COLO668 (cell line): ENCODE data around the gene CNOT6.
A peak's percentile ranks its signal among the peaks of the same experiment; 100 is the strongest.
"Not testable (repeated sequence)": the region's sequence is repeated elsewhere in the genome, so short reads cannot be mapped to it uniquely, and the experiment has no call there.

Experiments used
- DNase-seq: peaks from one replicate; lab custom pipeline; 2025; ENCODE audit not compliant: unreplicated experiment; lab: John Stamatoyannopoulos, UW

Gene CNOT6

DNA sequence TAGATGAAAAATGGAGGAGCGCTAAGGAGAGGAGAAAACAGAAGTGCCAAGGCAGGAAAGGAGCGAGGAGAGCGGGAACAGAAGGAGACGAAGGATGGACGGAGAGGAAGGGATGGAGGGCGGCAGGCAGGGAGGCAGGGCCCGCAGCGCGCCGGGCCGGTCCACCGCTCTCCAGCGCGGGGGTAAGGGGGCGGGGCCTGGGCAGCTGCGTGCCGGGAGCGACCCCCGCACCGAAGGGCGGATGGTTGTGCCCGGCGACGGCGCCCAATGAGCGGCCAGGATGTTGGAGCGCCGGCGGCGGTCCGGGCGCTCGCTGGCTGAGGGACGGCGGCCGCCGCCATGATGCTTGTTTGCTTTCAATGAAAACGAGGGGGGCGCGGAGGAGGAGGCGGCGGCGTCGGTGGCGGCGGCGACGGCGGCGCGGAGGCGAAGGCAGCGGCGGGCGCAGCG lies at the start of gene CNOT6:
Gene CNOT6 (plus strand): TSS at position 320 of the 450 bp plus-strand sequence. CDS start 34,898 bp downstream, outside the sequence.
- DNase-seq, result peak; percentile 92

DNA sequence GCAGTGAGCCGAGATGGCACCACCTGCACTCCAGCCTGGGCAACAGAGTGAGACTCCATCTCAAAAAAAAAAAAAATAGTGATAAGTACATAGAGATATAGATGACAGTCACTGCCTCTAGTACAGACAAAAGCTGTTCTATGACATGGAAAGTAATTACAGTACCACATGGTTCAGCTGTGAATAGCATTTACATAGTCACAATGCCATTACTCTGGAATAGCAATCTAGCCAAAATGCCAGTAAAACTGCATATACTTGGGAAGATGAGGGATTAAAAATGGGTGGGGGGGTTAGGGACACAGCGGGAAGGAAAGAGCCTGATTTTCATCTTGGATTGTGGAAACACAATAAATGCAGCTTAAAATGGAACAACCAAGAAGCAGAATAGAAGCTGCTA lies 39.4 kb upstream of the CNOT6 start:
- no peak for DNase-seq

DNA sequence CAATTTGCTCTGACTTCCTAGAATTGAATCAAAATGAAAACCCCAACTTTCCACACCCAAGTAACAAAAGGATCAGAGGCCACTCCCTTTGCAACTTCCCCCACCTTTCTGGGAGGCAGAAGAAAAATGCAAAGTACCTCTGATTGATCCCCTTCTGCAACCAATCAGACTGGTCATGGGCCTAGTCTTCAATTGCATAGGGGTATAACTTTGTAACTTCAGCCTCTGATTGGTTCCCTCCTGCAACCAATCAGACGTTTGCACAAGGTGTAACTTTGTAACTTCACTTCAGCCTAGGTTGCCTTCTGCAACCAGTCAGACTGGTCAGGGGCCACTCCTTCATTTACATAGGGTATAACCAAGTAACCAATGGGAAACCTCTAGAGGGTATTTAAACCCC lies 38.3 kb upstream of the CNOT6 start:
- no peak for DNase-seq

DNA sequence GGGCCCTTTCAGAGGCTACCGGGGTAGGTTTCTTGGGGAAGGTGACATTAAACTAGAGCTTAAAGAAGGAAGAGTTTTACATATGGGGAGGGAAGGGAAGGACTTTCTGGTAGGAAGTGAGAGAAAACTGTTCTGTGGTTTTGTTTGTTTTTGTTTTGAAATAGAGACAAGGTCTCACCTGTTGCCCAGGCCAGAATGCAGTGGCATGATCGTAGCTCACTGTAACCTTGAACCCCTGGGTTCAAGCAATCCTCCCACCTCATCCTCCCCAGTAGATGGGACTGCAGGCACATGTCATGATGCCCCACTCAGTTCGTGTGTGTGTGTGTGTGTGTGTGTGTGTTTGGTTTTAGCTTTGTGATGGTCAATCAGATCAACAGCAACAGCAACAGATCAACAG lies 37.4 kb upstream of the CNOT6 start:
- DNase-seq, result no peak

DNA sequence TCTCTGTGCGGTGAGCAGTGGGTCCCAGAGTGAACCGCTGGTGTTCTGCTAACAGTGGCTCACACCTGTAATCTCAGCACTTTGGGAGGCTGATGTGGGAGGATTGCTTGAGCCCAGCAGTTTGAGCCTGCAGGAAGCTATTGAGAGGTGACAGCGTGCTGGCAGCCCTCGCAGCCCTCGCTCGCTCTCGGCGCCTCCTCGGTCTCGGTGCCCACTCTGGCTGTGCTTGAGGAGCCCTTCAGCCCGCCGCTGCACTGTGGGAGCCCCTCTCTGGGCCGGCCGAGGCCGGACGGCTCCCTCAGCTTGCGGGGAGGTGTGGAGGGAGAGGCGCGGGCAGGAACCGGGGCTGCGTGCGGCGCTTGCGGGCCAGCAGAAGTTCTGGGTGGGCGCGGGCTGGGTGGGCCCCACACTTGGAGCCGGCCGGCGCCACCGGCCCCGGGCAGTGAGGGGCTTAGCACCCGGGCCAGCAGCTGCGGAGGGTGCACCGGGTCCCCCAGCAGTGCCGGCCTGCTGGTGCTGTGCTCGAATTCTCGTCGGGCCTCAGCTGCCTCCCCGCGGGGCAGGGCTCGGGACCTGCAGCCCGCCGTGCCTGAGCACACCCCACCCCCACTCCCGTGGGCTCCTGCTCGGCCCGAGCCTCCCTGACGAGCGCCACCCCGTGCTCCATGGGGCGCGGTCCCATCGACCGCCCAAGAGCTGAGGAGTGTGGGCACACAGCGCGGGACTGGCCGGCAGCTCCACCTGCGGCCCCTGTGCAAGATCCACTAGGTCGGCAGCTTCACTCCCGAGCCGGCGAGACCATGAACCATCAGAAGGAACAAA lies 35.1 kb upstream of the CNOT6 start:
- DNase-seq, result not testable (repeated sequence)

DNA sequence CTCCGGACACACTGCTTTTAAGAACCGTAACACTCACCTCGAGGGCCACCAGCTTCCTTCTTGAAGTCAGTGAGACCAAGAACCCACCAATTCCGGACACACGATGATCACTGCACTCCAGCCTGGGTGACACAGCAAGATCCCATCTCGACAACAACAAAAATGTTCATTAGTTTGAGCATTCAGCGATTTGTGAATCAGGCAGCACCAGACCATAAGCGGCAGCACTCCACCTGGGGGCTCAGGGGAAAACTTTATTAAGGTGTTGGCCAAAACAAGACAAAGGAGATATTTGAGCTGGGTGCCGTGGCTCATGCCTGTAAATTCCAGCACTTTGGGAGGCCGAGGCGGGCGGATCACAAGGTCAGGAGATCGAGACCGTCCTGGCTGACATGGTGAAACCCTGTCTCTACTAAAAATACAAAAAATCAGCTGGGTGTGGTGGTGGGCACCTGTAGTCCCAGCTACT lies 34.5 kb upstream of the CNOT6 start:
- not testable (repeated sequence) for DNase-seq

DNA sequence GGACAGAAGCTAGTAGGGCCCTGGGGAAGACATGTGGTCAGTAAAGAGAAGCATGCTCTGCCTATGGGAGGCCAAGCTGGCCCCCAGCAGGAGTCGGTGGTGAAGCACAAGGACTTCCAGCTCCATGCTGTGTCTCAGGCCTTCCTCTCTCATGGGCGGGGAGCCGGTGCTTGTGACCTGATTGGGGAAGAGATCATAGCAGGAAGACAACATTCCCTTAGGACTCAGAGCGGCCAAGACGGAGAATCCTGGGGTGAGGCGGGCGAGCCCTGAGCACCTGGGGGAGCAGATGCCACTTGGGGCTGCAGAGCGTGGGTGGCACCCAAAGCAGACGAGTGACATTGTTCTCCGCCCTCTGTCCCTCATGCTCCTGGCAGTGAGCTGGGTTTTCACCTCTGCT lies 33.3 kb upstream of the CNOT6 start:
- no peak for DNase-seq

DNA sequence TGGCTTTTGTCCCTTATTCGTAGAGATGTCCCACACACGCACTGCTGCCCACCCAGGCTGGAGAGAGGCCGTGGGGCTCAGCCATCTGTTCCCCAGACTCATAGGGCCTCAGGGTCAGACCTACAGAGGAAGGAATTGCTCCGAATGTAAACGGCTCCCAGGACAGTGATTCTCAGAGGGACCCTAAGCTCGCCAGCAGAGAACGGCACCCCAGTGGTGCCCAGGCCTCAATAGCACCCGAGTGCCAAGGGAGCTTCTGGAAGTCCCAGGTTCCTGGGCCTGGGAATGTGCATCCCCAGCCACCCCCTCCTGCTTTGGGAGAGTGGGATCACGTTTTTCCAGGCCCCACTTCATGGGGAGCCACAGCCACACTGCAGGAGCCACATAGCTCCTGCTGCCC lies 32.9 kb upstream of the CNOT6 start:
- DNase-seq, result no peak

DNA sequence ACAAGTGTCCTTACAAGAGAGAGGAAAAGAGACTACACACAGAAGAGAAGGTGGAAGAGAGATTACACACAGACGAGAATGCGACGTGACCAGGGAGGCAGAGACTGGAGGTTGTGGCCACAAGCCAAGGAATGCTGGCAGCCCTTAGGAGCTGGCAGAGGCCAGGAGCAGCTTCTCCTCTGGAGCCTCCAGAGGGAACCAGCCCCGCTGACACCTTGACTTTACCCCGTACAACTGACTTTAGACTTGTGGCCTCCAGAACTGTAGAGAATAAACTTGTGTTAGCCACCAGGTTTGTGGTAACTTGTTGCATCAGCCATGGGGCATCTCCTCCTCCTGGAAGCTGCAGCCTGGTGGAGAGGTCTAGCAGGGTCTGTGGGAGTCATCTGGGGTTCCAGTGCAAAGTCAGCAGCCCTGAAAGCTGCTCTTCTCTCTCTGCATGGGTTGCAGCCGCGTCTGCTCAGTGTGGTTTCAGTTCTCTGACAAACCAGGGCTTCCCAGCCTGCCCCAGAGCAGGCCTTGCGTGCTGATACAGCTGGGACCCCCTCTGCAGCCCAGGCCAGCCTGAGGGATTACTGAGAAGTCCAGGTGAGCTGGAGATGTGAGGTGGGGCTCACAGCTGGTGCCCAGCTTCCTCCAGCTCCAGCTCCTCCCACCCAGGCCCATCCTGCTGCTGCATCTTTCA lies 30.8 kb upstream of the CNOT6 start:
- DNase-seq, result no peak

DNA sequence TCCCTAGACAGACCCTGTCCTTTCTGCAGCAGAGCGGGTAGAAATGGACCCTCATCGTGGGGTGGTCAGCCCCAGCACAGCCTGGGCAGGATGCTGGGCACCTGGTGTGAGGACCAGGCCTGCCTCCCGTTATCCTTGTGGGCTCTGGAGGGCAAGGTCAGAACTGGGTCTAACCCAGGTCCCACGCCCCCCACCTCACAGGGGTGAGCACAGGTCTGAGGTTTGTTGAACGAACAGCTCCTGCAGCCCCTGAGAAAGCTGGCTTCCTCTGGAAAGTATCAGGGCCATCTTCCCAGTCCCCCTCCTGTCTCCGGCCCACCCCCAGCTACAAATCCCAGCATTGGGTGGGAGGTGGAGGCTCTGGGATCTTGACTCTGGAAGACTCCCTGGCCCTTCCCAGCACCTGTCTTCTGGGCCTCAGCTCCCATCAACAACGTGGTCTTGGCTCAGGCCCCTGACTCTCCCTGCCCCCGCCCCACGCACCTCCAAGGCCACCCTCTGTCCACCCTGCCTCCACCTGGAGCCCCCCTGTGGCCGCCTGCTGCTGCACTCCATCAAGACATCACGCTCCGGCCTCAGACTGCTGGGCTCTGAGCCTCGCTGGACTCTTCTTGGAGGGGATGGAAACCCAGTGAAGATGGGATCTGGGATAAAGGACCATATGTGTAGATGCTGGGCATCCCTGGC lies 30.1 kb upstream of the CNOT6 start:
- DNase-seq, result no peak

DNA sequence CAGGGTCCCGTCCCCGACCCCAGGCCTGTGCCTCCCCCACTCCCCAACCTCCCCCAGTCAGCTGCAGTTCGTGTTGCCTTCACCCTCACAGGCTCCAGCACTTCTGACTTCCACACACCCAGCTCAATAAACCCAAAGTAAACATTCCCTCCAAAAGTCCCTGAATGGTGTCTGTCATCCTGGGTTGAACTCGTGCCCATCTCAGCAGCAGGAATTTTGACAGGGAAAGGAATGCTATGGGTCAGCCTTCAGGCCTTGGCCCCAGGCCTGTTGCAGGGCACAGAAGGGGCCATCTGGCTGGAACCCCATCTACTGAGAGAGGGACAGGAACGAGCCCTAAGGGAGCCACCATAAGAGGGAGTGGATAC lies 29.6 kb upstream of the CNOT6 start:
- DNase-seq, result no peak

DNA sequence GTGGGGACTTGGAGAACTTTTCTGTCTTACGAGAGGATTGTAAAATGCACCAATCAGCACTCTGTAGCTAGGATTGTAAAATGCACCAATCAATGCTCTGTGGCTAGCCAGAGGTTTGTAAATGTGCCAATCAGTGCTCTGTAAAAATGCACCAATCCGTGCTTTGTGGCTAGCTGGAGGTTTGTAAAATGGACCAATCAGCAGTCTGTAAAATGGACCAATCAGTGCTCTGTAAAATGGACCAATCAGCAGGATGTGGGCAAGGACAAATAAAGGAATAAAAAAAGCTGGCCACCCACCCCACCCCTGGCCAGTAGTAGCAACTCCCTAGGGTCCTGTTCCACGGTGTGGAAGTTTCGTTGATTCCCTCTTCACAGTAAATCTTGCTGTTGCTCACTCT lies 29.1 kb upstream of the CNOT6 start:
- not testable (repeated sequence) for DNase-seq

DNA sequence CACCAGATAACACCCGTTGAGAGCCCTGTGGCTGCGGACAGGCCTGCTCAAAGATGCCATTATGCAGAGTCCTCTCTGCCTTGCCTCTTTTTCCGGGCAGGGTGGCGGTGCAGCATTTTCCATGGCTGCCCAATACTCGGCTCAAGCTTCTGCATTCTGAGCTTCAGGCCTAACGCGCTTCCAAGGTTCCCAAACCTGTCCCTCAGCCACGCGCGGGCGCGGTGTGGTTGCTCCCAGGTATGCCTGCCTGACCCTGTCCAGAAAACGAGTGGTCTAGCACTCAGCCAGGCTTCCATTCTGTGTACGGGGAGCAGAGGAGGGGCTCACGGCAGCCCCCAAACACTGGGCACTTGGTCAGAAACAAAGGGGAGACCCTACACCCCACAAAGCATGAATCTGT lies 27.9 kb upstream of the CNOT6 start:
- no peak for DNase-seq

DNA sequence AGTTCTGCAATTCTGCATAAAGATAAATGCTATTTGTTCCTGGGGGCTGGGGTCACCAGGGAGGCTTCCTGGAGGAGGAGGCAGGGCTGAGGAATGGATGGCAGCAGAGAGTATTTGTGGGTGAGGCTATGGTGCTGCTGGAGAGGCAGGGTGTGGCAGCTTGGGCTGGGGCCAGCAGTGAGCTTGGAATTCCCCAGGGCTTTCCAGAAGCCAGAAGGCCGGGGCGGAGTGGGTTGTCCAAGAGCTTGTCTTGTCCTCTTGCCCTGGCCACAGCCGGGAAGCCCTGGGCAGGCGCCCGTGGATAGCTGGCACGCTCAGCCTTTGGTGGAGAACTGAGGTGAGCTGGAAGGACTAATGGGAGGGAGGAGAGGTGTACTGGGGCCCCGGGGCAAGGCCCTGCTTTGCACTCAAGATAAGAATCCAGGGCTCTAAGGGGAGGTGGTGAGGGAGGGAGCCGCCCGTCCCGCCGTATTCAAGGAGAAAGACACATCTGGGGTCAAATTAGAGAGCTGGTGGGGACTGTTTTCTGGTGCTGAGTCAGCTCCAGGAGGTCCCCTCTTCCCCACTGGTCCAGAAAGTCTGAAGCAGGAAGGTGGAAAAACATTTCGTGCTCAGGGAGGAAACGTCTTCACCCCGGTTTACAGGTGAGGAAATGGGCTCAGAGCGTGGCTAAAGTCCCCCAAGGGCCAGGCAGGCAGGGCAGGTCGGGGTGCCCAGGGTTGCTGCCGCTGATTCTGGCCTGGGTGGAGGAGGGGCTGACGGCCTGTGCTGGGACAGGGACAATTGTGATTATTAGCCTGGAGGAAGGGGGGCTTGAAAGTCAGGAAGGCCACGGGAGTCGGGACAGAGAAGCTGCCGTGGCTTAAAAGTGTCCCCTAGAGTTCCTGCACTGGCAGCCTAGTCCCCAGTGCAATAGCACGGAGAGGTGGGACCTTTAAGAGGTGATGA lies 26.9 kb upstream of the CNOT6 start:
- no peak for DNase-seq

DNA sequence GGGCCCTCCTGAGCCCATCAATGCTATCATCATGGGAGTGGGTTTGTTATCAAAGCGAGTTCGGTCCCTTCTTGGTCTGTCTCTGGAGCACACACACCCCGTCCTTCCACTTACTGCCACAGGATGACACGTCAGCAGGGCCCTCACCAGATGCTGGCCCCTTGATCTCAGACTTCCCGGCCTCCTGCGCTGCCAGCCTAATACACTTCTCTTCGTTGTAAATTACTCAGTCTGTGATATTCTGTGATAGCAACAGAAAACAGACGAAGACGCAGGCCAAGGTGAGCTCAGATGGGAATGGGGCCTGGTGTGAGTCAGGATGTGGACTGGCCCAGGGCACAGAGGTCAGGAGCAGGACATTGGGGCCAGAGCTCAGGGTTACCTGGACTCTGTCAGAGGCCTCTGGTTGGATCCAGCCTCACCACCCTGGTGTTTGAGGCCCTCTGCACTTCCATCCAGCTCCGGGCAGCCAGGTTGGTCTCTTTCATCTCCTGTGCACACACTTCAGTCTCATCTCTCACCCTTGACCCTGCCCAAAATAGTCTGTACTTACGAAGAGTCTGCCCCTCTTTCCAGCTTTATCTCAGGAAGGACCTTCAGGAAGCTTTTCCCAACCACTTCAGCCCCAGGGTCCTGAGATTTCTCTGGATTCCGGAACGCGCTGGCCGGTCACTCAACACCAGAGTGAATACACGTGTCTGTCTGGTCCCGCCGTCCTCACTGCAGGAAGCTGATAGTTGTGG lies 26.0 kb upstream of the CNOT6 start:
- DNase-seq, result no peak

DNA sequence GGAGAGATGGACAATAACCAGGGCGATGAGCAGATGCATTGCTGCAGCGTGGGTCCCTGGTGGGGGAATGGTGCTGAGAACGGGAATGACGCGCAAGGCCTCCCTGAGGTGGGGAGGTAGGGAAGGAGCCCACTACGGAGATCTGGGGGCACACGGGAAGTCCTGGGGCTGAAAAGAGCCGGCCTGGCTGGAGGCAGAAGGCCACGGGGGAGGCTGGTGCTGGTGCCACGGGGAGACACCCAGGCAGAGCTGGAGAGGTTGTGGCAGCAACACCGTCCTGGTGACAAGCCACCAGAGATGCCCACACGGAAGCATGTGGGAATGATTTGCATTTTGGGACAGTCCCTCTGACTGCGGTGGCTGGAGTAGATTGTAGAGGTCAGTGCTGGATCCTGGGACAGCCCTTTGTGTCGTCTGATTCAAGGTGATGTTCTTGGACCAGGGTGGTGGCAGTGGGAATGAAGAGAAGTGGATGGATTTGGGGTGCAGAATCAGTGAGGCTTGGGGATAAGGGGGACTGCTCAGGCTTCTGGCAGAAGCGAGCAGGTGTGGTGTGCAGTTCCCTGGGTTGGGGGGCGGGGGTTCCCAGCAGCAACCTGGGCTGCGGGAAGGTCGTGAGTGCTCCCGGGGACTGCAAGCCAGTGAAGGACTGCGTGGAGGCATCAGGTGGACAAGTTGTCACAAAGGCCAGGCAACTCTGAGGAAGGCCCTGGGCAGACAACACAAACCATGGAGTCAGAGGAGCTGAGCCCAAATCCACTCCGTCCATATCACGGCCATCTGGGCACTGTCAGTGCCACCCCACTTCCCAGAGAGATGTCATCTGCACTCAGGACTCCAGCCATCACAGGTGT lies 25.2 kb upstream of the CNOT6 start:
- no peak for DNase-seq

DNA sequence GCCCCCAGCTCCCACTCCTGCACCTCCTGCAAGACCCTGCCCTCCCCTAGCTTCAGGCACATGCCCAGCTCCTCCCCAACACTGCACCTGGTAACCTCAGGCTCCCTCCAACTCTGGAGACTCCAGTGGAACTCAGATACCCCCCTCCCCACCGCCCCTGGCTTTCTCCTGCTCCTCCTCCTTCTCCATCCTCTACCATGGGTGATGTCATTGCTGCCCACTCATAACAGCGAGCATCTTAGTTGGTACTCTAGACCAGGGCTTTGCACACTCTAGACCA lies 24.7 kb upstream of the CNOT6 start:
- DNase-seq, result no peak

DNA sequence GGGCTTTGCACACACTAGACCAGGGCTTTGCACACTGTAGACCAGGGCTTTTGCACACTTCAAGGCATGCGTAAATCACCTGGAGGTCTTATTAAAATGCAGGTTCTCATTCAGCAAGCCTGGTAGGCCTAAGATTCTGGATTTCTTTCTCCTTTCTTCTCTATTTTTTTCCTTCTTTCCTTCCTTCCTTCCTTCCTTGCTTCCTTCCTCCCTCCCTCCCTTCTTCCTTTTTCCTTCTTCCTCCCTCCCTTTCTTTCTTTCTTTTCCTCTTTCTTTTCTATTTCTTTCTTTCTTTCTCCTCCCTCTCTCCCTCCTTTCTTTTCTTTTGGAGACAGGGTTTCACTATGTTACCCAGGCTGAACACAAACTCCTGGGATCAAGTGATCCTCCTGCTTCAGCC lies 24.3 kb upstream of the CNOT6 start:
- no peak for DNase-seq

DNA sequence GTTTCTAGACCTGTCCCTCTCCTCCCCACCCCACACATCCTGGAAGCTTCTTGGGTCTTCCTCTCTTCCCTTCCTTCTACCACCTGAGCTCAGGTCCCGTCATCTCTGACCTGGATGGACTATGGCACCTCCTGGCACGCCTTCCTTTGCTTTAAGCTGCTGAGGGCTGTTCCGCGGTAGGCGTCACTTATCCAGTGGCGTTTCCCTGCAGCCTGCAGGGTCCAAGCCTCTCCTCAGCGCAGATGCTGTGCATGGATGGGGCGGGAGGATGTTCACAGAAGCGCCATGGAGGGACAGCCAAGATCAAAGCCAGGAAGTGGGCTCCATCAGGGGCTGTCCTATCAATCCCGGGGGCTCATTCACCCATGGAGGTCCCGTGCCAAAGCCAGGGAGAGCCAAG lies 23.8 kb upstream of the CNOT6 start:
- DNase-seq, result no peak
